ENCODE results near the gene USP21.

USP21 gene

DNA sequence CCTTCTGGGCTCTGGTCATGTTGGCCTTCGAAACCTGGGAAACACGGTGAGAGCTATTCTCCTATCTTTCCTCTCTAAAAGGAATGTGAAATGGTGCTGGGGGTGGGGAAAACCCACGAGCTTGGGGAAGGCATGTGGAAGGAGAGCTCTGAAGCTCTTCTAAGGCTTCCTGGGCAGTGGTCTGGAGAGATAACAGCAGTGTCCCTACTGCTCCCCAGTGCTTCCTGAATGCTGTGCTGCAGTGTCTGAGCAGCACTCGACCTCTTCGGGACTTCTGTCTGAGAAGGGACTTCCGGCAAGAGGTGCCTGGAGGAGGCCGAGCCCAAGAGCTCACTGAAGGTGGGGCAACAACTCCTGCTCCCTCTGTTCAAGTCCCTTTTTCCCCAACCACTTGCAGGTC lies 2.8 kb downstream of the USP21 start (continued):
- TF ChIP-seq ZNF8 (CRISPR knock-in tag; IDR thresholded peaks at IDR 0.05), result no peak
- TF ChIP-seq OSR1 (CRISPR knock-in tag; IDR thresholded peaks at IDR 0.05), result no peak
- TF ChIP-seq ISL1 (CRISPR knock-in tag; IDR thresholded peaks at IDR 0.05), result no peak
- TF ChIP-seq TCF4 (CRISPR knock-in tag; IDR thresholded peaks at IDR 0.05; ENCODE audit: borderline replicate concordance), result no peak
- no peak for TF ChIP-seq ZC3H10 (CRISPR knock-in tag; IDR thresholded peaks at IDR 0.05)

- ATAC-seq, result no peak
- TF ChIP-seq ZNF70 (CRISPR knock-in tag; IDR thresholded peaks at IDR 0.05) (no peak), RARB (CRISPR knock-in tag; IDR thresholded peaks at IDR 0.05) (no peak), ZNF8 (CRISPR knock-in tag; IDR thresholded peaks at IDR 0.05) (no peak), ZC3H10 (CRISPR knock-in tag; IDR thresholded peaks at IDR 0.05) (no peak), OSR1 (CRISPR knock-in tag; IDR thresholded peaks at IDR 0.05) (no peak), GLIS3 (CRISPR knock-in tag; IDR thresholded peaks at IDR 0.05) (no peak), ZNF565 (CRISPR knock-in tag; conservative IDR thresholded peaks at IDR 0.05; ENCODE audit: low read depth) (no peak), TOX (CRISPR knock-in tag; IDR thresholded peaks at IDR 0.05; ENCODE audit: borderline replicate concordance) (no peak), ISL1 (CRISPR knock-in tag; IDR thresholded peaks at IDR 0.05) (no peak), ZFP3 (CRISPR knock-in tag; IDR thresholded peaks at IDR 0.05) (no peak), SNAI2 (CRISPR knock-in tag; IDR thresholded peaks at IDR 0.05) (no peak), ARNTL (CRISPR knock-in tag; IDR thresholded peaks at IDR 0.05; ENCODE audit: borderline replicate concordance, low read depth) (no peak), ZFP30 (CRISPR knock-in tag; IDR thresholded peaks at IDR 0.05) (no peak), TCF4 (CRISPR knock-in tag; IDR thresholded peaks at IDR 0.05; ENCODE audit: borderline replicate concordance) (no peak), PATZ1 (CRISPR knock-in tag; IDR thresholded peaks at IDR 0.05; ENCODE audit: borderline replicate concordance) (no peak), CSDC2 (CRISPR knock-in tag; IDR thresholded peaks at IDR 0.05) (no peak)
- TF ChIP-seq, protein P1, sequence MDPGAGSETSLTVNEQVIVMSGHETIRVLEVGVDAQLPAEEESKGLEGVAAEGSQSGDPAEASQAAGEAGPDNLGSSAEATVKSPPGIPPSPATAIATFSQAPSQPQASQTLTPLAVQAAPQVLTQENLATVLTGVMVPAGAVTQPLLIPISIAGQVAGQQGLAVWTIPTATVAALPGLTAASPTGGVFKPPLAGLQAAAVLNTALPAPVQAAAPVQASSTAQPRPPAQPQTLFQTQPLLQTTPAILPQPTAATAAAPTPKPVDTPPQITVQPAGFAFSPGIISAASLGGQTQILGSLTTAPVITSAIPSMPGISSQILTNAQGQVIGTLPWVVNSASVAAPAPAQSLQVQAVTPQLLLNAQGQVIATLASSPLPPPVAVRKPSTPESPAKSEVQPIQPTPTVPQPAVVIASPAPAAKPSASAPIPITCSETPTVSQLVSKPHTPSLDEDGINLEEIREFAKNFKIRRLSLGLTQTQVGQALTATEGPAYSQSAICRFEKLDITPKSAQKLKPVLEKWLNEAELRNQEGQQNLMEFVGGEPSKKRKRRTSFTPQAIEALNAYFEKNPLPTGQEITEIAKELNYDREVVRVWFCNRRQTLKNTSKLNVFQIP (CRISPR knock-in tag; IDR thresholded peaks at IDR 0.05; ENCODE audit: borderline replicate concordance, low read depth), result no peak
- TF ChIP-seq, protein P2, sequence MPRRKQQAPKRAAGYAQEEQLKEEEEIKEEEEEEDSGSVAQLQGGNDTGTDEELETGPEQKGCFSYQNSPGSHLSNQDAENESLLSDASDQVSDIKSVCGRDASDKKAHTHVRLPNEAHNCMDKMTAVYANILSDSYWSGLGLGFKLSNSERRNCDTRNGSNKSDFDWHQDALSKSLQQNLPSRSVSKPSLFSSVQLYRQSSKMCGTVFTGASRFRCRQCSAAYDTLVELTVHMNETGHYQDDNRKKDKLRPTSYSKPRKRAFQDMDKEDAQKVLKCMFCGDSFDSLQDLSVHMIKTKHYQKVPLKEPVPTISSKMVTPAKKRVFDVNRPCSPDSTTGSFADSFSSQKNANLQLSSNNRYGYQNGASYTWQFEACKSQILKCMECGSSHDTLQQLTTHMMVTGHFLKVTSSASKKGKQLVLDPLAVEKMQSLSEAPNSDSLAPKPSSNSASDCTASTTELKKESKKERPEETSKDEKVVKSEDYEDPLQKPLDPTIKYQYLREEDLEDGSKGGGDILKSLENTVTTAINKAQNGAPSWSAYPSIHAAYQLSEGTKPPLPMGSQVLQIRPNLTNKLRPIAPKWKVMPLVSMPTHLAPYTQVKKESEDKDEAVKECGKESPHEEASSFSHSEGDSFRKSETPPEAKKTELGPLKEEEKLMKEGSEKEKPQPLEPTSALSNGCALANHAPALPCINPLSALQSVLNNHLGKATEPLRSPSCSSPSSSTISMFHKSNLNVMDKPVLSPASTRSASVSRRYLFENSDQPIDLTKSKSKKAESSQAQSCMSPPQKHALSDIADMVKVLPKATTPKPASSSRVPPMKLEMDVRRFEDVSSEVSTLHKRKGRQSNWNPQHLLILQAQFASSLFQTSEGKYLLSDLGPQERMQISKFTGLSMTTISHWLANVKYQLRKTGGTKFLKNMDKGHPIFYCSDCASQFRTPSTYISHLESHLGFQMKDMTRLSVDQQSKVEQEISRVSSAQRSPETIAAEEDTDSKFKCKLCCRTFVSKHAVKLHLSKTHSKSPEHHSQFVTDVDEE (CRISPR knock-in tag; IDR thresholded peaks at IDR 0.05), result no peak
- TF ChIP-seq, protein P3, sequence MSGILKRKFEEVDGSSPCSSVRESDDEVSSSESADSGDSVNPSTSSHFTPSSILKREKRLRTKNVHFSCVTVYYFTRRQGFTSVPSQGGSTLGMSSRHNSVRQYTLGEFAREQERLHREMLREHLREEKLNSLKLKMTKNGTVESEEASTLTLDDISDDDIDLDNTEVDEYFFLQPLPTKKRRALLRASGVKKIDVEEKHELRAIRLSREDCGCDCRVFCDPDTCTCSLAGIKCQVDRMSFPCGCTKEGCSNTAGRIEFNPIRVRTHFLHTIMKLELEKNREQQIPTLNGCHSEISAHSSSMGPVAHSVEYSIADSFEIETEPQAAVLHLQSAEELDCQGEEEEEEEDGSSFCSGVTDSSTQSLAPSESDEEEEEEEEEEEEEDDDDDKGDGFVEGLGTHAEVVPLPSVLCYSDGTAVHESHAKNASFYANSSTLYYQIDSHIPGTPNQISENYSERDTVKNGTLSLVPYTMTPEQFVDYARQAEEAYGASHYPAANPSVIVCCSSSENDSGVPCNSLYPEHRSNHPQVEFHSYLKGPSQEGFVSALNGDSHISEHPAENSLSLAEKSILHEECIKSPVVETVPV (CRISPR knock-in tag; IDR thresholded peaks at IDR 0.05), result no peak
- TF ChIP-seq, protein P4, sequence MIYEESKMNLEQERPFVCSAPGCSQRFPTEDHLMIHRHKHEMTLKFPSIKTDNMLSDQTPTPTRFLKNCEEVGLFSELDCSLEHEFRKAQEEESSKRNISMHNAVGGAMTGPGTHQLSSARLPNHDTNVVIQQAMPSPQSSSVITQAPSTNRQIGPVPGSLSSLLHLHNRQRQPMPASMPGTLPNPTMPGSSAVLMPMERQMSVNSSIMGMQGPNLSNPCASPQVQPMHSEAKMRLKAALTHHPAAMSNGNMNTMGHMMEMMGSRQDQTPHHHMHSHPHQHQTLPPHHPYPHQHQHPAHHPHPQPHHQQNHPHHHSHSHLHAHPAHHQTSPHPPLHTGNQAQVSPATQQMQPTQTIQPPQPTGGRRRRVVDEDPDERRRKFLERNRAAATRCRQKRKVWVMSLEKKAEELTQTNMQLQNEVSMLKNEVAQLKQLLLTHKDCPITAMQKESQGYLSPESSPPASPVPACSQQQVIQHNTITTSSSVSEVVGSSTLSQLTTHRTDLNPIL (CRISPR knock-in tag; IDR thresholded peaks at IDR 0.05; ENCODE audit: low read depth), result no peak
Measured at GRCh38 chr1:161162806-161163205, 3.5 kb downstream of the USP21 start.

DNA sequence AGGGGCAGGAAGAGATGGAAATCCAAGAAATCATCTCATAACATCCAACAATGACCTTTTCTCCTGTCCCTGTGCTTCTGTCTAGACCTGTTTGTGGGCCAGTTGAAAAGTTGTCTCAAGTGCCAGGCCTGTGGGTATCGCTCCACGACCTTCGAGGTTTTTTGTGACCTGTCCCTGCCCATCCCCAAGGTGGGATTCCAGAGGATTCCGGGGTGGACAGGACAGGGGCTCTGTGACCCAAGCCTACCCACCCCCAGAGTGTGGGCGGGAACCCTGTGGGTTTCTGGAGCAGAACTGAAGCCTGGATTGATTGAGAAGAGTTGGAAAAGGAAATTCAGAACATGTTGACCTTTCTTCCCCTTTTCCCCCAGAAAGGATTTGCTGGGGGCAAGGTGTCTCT lies 4.5 kb downstream of the USP21 start:
- TF ChIP-seq ZNF8 (CRISPR knock-in tag; IDR thresholded peaks at IDR 0.05) (no peak), ZNF70 (CRISPR knock-in tag; IDR thresholded peaks at IDR 0.05) (no peak), PATZ1 (CRISPR knock-in tag; IDR thresholded peaks at IDR 0.05; ENCODE audit: borderline replicate concordance) (no peak), ZFP30 (CRISPR knock-in tag; IDR thresholded peaks at IDR 0.05) (no peak), ESRRG (CRISPR knock-in tag; IDR thresholded peaks at IDR 0.05) (no peak), TOX (CRISPR knock-in tag; IDR thresholded peaks at IDR 0.05; ENCODE audit: borderline replicate concordance) (no peak), ZNF565 (CRISPR knock-in tag; conservative IDR thresholded peaks at IDR 0.05; ENCODE audit: low read depth) (no peak), ISL1 (CRISPR knock-in tag; IDR thresholded peaks at IDR 0.05) (no peak), OSR1 (CRISPR knock-in tag; IDR thresholded peaks at IDR 0.05) (no peak), RARB (CRISPR knock-in tag; IDR thresholded peaks at IDR 0.05) (no peak), ARNTL (CRISPR knock-in tag; IDR thresholded peaks at IDR 0.05; ENCODE audit: borderline replicate concordance, low read depth) (no peak), PPARA (CRISPR knock-in tag; IDR thresholded peaks at IDR 0.05; ENCODE audit: borderline replicate concordance) (no peak), GLIS3 (CRISPR knock-in tag; IDR thresholded peaks at IDR 0.05) (no peak)
- TF ChIP-seq, protein P4 (CRISPR knock-in tag; IDR thresholded peaks at IDR 0.05; ENCODE audit: low read depth), result no peak
- TF ChIP-seq, protein P3 (CRISPR knock-in tag; IDR thresholded peaks at IDR 0.05), result no peak

More for the DNA sequence above, 4.5 kb downstream of the USP21 start:
- ATAC-seq, result no peak
